Nephron (organoid): Measurements from ENCODE around the gene HTR3D.

ENCODE experiments used
- H3K27ac Mint-ChIP-seq, 3 experiments: 2 replicates each; pipeline ENCODE4 v1.8.0; 2020; ENCODE audit warnings: mixed read lengths in 3 of 3, mild to moderate bottlenecking in 2 of 3, moderate library complexity in 1 of 3
- H3K27me3 Mint-ChIP-seq: 2 replicates; pipeline ENCODE4 v1.8.0; 2021; ENCODE audit warnings: low read depth, mild to moderate bottlenecking, moderate library complexity, mixed read lengths
- H3K36me3 Mint-ChIP-seq: 2 replicates; pipeline ENCODE4 v1.8.0; 2020; ENCODE audit warnings: low read depth, mixed read lengths
- H3K4me1 Mint-ChIP-seq: 2 replicates; pipeline ENCODE4 v1.8.0; 2020; ENCODE audit warnings: mixed read lengths
- H3K4me3 Mint-ChIP-seq, 3 experiments: 2 replicates each; pipeline ENCODE4 v1.8.0; 2020; ENCODE audit warnings: mild to moderate bottlenecking in 3 of 3, mixed read lengths in 3 of 3, moderate library complexity in 2 of 3
- H3K9me3 Mint-ChIP-seq: 2 replicates; pipeline ENCODE4 v1.8.0; 2020; ENCODE audit warnings: mixed read lengths
- TF ChIP-seq, protein P1 (sequence below), 3 experiments: fragments of 200-600 bp; sonication (generic); IDR thresholded peaks; one replicate each; pipeline ENCODE4 v1.5.0; 2021; ENCODE audit warnings: antibody characterized with exemption in 3 of 3; ENCODE audit not compliant: unreplicated experiment in 3 of 3

Gene HTR3D

DNA sequence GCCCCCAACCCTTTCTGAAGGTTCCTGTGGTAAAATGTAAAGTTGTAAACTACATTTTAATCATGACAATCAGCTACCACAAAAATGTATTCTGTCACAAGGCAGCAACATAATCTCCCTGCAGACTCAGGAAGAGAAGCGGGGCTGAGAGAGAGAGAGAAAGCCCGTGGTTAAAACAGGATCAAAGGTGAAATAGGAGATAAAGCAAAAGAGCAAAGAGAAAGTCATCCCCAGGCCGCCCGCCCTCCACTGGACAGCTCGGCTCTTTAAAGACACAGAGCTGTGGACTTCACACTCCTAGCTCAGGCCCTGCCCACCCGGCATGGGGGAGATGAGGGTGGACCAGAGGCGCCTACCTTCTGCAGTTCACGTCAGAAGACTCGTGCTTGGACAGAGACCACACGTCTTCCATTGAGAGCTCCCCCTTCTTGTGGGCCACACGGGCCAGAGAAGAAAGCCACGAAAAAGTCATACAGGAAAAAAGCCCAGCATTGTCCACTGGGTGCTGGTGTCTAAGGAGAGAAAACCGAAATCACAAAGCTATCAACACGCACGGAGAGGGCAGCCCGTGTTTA lies 43.2 kb upstream of the HTR3D start:
- H3K4me3 Mint-ChIP-seq: no peak overlapping the region
- peaks cover 49% of the 10 kb centered on the region for H3K36me3 Mint-ChIP-seq
- H3K9me3 Mint-ChIP-seq: no peaks in the 10 kb centered on the region
- H3K27ac Mint-ChIP-seq: peak overlapping the region in 1 of 3 experiments; percentile 61
- H3K4me1 Mint-ChIP-seq: peaks cover 39% of the 10 kb centered on the region
- no peaks in the 10 kb centered on the region for H3K27me3 Mint-ChIP-seq
- TF ChIP-seq, protein P1, sequence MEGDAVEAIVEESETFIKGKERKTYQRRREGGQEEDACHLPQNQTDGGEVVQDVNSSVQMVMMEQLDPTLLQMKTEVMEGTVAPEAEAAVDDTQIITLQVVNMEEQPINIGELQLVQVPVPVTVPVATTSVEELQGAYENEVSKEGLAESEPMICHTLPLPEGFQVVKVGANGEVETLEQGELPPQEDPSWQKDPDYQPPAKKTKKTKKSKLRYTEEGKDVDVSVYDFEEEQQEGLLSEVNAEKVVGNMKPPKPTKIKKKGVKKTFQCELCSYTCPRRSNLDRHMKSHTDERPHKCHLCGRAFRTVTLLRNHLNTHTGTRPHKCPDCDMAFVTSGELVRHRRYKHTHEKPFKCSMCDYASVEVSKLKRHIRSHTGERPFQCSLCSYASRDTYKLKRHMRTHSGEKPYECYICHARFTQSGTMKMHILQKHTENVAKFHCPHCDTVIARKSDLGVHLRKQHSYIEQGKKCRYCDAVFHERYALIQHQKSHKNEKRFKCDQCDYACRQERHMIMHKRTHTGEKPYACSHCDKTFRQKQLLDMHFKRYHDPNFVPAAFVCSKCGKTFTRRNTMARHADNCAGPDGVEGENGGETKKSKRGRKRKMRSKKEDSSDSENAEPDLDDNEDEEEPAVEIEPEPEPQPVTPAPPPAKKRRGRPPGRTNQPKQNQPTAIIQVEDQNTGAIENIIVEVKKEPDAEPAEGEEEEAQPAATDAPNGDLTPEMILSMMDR (IDR thresholded peaks at IDR 0.05; ENCODE audit: unreplicated experiment in 3 of 3): no peak

DNA sequence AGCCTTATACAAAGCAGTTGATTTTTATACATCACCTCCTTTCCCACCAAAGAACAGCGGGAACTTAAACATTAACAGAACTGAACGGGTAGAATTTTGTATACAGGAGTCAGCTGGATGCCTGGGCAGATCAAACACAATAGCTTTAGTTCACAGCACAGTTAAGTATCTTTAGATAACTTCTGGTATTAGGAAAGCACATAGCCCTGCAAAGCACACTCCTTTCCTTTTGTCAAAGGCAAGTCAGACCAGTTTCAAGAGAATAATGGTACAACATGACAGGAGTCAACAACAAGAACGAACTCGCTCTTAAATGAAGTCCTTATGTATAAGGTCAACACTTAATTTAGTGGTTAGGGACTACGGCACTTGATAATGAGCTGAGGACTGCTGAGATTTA lies 40.1 kb upstream of the HTR3D start:
- Mint-ChIP-seq H3K9me3 (no peaks in the 10 kb centered on the region), H3K27ac (peak overlapping the region in 1 of 3 experiments; percentile 63), H3K27me3 (no peaks in the 10 kb centered on the region), H3K4me1 (peaks cover 18% of the 10 kb centered on the region), H3K36me3 (peaks cover 26% of the 10 kb centered on the region), H3K4me3 (no peak overlapping the region)
- TF ChIP-seq, protein P1 (IDR thresholded peaks at IDR 0.05; ENCODE audit: unreplicated experiment in 3 of 3): no peak

DNA sequence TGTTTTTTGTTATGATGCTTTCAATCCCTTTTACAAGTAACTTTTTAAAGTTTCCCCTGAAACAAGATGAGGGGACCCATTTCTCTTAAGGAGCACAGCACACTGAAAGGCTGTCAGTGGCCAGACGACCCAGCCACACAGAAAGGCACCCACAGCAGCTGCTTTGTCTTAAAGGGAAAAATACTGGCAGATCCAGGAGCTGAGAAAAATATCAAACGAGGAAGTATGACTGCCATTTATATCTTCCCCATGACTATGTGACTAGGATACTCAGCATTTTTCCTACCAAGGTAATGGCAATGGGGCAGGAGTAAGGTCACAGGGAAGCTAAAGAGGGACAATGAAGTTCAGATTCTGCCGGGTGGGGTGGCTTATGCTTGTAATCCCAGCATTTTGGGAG lies 29.8 kb upstream of the HTR3D start:
- no peaks in the 10 kb centered on the region for H3K27me3 Mint-ChIP-seq
- H3K9me3 Mint-ChIP-seq: no peaks in the 10 kb centered on the region
- peaks cover 22% of the 10 kb centered on the region for H3K4me1 Mint-ChIP-seq
- peaks cover 13% of the 10 kb centered on the region for H3K36me3 Mint-ChIP-seq
- H3K4me3 Mint-ChIP-seq: no peak overlapping the region
- TF ChIP-seq, protein P1 (IDR thresholded peaks at IDR 0.05; ENCODE audit: unreplicated experiment in 3 of 3): no peak
- H3K27ac Mint-ChIP-seq: peak overlapping the region in 1 of 3 experiments; percentile 37

DNA sequence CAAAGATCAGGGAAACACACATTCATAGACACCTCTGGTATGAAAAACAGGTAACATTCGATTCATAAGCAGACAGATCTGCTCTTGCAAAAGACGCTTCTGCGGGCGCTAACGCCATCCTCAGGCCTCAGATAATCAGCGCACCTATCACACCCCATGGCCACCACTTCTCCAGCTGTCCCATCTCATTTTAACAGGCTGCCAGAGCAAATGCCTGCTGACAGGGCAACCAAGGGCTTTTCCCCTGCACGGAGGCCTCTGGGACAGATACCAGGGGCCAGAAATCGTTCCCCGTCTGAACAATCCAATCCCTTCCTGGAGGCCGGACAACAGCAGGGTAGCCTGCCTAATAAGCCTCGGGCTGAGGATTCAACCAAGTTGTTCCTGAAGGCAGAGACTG lies 29.1 kb upstream of the HTR3D start:
- Mint-ChIP-seq H3K36me3 (peaks cover 13% of the 10 kb centered on the region), H3K4me3 (no peak overlapping the region), H3K27ac (no peak overlapping the region), H3K27me3 (no peaks in the 10 kb centered on the region), H3K9me3 (no peaks in the 10 kb centered on the region), H3K4me1 (peaks cover 22% of the 10 kb centered on the region)
- TF ChIP-seq, protein P1 (IDR thresholded peaks at IDR 0.05; ENCODE audit: unreplicated experiment in 3 of 3): no peak

DNA sequence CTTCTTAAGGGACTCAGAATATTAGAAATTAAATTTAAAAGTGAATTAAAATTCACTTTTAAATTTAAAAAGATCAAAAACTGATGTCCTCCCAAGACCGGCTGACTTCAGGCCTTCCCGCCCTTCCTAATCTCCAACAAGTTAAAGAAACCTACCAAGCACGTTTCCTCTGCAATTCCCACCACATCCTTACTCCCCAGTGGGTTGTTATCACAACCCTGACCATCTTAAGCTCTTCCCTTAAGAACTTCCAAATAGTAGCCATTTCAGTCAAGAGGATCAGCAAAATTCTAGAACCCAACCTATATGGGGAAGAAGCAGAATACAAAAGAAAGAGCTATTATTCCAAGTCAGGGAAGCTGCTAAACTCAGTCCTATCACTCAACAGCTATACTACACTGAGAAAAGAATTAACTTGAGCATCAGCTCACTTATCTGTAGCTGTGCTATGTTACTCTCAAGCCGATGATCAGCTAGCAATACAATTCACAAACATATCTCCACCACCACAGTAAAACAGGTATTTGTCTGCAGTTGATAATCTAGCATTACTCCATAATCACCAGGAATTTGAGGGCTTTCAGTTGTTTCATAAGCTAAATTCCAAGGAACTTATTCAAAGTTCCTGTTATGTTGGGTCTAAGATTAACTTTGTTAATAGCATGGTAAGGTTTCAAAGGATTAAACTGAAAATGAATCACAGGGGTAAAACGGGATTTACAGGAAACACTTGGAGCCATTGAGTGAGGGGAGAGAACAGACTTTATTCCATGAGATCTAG lies 28.2 kb upstream of the HTR3D start:
- peak overlapping the region in 2 of 3 experiments; percentile 19 to 61 for H3K27ac Mint-ChIP-seq
- H3K9me3 Mint-ChIP-seq: no peaks in the 10 kb centered on the region
- no peak overlapping the region for H3K4me3 Mint-ChIP-seq
- peaks cover 18% of the 10 kb centered on the region for H3K36me3 Mint-ChIP-seq
- TF ChIP-seq, protein P1 (IDR thresholded peaks at IDR 0.05; ENCODE audit: unreplicated experiment in 3 of 3): no peak
- H3K27me3 Mint-ChIP-seq: no peaks in the 10 kb centered on the region
- peaks cover 26% of the 10 kb centered on the region for H3K4me1 Mint-ChIP-seq
